Measurements from ENCODE around the gene ZNF37A. TPM values are rescaled to one million over a fixed set of nuclear protein-coding genes. Genes with fewer than 3 reads are reported as not detected.

The ZNF37A gene
- total RNA-seq: 1 to 10 TPM; 6.7 to 9.2 (median 7.4) TPM
- polyA plus RNA-seq: 1 to 10 TPM; 2.8 to 6.6 TPM
- long read RNA-seq, donor 1, full-length matches to known transcripts: 3 of 24 reads
- long read RNA-seq, donor 1, partial matches to known transcripts: 3 of 24 reads
- long read RNA-seq, donor 1, other reads (novel, unspliced or antisense): 18 of 24 reads
- long read RNA-seq, donor 2, full-length matches to known transcripts: 5 of 27 reads
- long read RNA-seq, donor 2, partial matches to known transcripts: 0 of 27 reads
- long read RNA-seq, donor 2, other reads (novel, unspliced or antisense): 22 of 27 reads
- long read RNA-seq, donor 3, full-length matches to known transcripts: 3 of 34 reads
- long read RNA-seq, donor 3, partial matches to known transcripts: 3 of 34 reads
- long read RNA-seq, donor 3, other reads (novel, unspliced or antisense): 28 of 34 reads

GRCh38 chr10:38094158-38094926 is at the start of gene ZNF37A:
Gene ZNF37A, plus strand, starts transcription at chr10:38094337. Its CDS starts 2,281 bp downstream, at chr10:38096618.
- no peaks in the 10 kb centered on the region for H3K27me3 ChIP-seq
- 0 to 1% methylated on average over 58 to 59 of the region's 59 CpGs for WGBS, 2 donors
- intact Hi-C loops (cut with DNase I): loop anchor here in 8 of 10 donors (1.0 to 10.0 kb wide), 11 partner anchors 60 to 240 kb away; partner anchors contain the start of genes ZNF248 (in 5 of the 8), ZNF25 (in 4 of the 8) and ZNF33A (in 4 of the 8)
- TF ChIP-seq CTCF (IDR thresholded peaks at IDR 0.05): peak in 1 of 9 donors; percentile 5
- peaks cover 0 to 19% (median 11%) of the 10 kb centered on the region in 9 donors for H3K4me1 ChIP-seq
- H3K27ac ChIP-seq: peak within 1 kb of the TSS; percentile 51 to 96 (median 82)
- peaks cover 0 to 39% (median 30%) of the 10 kb centered on the region in 9 donors for H3K36me3 ChIP-seq
- peak within 1 kb of the TSS; percentile 66 to 100 (median 81) for H3K4me3 ChIP-seq
- ATAC-seq (peak; percentile 98 to 100 (median 99)), DNase-seq (peak; percentile 88 to 95)
- H3K9me3 ChIP-seq: peaks cover 0 to 15% (median 0%) of the 10 kb centered on the region in 11 donors

GRCh38 chr10:38045129-38045528 is 49.0 kb upstream of the ZNF37A start:
- 49 to 73% methylated on average over 2 of the region's 2 CpGs for WGBS, 2 donors
- DNase-seq (no peak), ATAC-seq (no peak)
- TF ChIP-seq CTCF (IDR thresholded peaks at IDR 0.05): no peak
- H3K4me3 ChIP-seq: no peak overlapping the region
- no peak overlapping the region for H3K27ac ChIP-seq
- H3K27me3 ChIP-seq: no peaks in the 10 kb centered on the region
- H3K36me3 ChIP-seq: peaks cover 0 to 57% (median 7%) of the 10 kb centered on the region in 9 donors
- H3K9me3 ChIP-seq: peaks cover 0 to 1% (median 0%) of the 10 kb centered on the region in 11 donors
- H3K4me1 ChIP-seq: no peaks in the 10 kb centered on the region
- intact Hi-C loops (cut with DNase I): no loop called here

- no peak overlapping the region for H3K4me3 ChIP-seq
- H3K9me3 ChIP-seq: peaks cover 0 to 21% (median 1%) of the 10 kb centered on the region in 11 donors
- intact Hi-C loops (cut with DNase I): no loop called here
- H3K27me3 ChIP-seq: no peaks in the 10 kb centered on the region
- WGBS, 2 donors: 84 to 87% methylated on average over 1 of the region's 1 CpG
- DNase-seq (no peak), ATAC-seq (no peak)
- no peak for TF ChIP-seq CTCF (IDR thresholded peaks at IDR 0.05)
- peaks cover 0 to 60% (median 7%) of the 10 kb centered on the region in 9 donors for H3K36me3 ChIP-seq
- H3K4me1 ChIP-seq: no peaks in the 10 kb centered on the region
- no peak overlapping the region for H3K27ac ChIP-seq
Measured at GRCh38 chr10:38047666-38048065, 46.5 kb upstream of the ZNF37A start.

- intact Hi-C loops (cut with DNase I): no loop called here
- ATAC-seq: peak in 3 of 8 donors; percentile 23 to 57 (median 33)
Measured at GRCh38 chr10:38050212-38050611, 43.9 kb upstream of the ZNF37A start.

More at GRCh38 chr10:38050212-38050611, 43.9 kb upstream of the ZNF37A start:
- Histone ChIP-seq H3K27ac (no peak overlapping the region), H3K9me3 (peaks cover 0 to 47% (median 16%) of the 10 kb centered on the region in 11 donors), H3K27me3 (no peaks in the 10 kb centered on the region), H3K36me3 (peaks cover 0 to 62% (median 21%) of the 10 kb centered on the region in 9 donors), H3K4me1 (no peaks in the 10 kb centered on the region), H3K4me3 (no peak overlapping the region)
- no peak for DNase-seq
- no peak for TF ChIP-seq CTCF (IDR thresholded peaks at IDR 0.05)
- WGBS, 2 donors: 97 to 100% methylated on average over 1 of the region's 1 CpG
